Measurements from ENCODE around the gene IL33.

IL33 gene

GRCh38 chr9:6305954-6306563 is 90.5 kb downstream of the IL33 start:
- peak; percentile 29 for DNase-seq
